Liver (tissue), 3 donors: ENCODE results near the gene RRP8.

Experiments used
- CTCF ChIP-seq: fragments of 150-350 bp; IDR thresholded peaks from 2 replicates; pipeline ENCODE4 v1.5.1; 2017; ENCODE audit warnings: improper control_type of control experiment, low read depth, low read length; ENCODE audit not compliant: missing input control
- FOXA2 ChIP-seq: IDR thresholded peaks from 2 replicates; pipeline ENCODE4 v1.6.1; 2016; ENCODE audit warnings: antibody characterized with exemption
- RAD21 ChIP-seq, 2 donors: IDR thresholded peaks; 2 replicates each; pipeline ENCODE4 v1.6.1; 2016; ENCODE audit warnings: antibody characterized with exemption in 2 of 2, mild to moderate bottlenecking in 2 of 2
- REST ChIP-seq: IDR thresholded peaks from 2 replicates; pipeline ENCODE4 v1.6.1; 2016; ENCODE audit warnings: antibody characterized with exemption, mild to moderate bottlenecking
- TAF1 ChIP-seq: conservative IDR thresholded peaks from 2 replicates; pipeline ENCODE4 v1.6.1; 2016; ENCODE audit warnings: antibody characterized with exemption, mild to moderate bottlenecking
- YY1 ChIP-seq: IDR thresholded peaks from 2 replicates; pipeline ENCODE4 v1.6.1; 2016; ENCODE audit warnings: antibody characterized with exemption, mild to moderate bottlenecking
- ZBTB33 ChIP-seq: IDR thresholded peaks from 2 replicates; pipeline ENCODE4 v1.6.1; 2016; ENCODE audit warnings: antibody characterized with exemption
- donor health status: healthy.
- donor health status: healthy.

- no peak for TF ChIP-seq YY1
- TF ChIP-seq REST: no peak
- TF ChIP-seq CTCF: no peak
- no peak for TF ChIP-seq FOXA2
- no peak for TF ChIP-seq TAF1
- TF ChIP-seq ZBTB33: no peak
- no peak for TF ChIP-seq RAD21 (IDR thresholded peaks at IDR 0.05)
Measured at GRCh38 chr11:6617315-6617781, 13.9 kb upstream of the RRP8 start.
